ENCODE data around the gene HDAC11. TPM values are rescaled to one million over a fixed set of nuclear protein-coding genes. Genes with fewer than 3 reads are reported as not detected.
"Not testable (repeated sequence)": the region's sequence is repeated elsewhere in the genome, so short reads cannot be mapped to it uniquely, and the experiment has no call there.

Gene HDAC11
- total RNA-seq, 2 donors from 2014 or later: 19.4 to 26.9 TPM

DNA sequence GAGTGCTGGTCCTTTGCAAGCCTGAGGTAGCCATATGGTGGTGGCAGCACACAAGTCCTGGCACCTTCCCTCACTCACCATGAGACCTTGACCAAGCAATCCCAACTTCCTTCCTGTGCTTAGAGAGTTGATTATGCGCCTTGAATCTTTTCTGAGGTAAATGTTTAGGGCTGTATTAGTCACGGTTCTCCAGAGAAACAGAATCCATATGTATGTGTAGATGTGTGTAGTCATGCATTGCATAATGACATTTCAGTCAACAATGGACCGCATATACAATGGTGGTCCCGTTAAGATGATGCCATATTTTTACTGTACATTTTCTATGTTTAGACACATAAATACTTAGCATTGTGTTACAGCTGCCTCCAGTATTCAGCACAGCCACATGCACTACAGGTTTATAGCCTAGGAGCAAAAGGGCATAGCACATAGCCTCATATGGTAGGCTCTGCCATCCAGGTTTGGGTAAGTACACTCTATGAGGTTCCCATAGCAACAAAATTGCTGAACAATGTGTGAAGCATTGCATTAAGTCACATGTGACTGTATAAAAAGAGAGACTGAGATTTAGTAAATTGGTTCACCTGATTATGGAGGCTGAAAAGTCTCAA, 39.8 kb upstream of the HDAC11 start:
- 69% methylated on average over 4 of the region's 4 CpGs for WGBS
- intact Hi-C loops (cut with DNase I): no loop called here
- no peak overlapping the region for H3K4me3 ChIP-seq

DNA sequence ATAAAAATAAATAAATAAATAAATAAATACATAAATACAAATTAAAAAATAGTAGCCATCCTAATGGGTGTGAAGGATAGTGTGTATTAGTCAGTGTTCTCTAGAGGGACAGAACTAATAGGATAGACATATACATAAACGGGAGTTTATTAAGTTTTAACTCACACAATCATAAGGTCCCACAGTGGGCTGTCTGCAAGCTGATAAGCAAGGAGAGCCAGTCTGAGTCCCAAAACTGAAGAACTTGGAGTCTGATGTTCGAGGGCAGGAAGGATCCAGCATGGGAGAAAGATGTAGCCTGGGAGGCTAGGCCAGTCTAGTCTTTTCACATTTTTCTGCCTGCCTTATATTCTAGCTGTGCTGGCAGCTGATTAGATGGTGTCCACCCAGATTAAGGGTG, 37.2 kb upstream of the HDAC11 start:
- H3K36me3 ChIP-seq; H3K4me1 ChIP-seq (replicated peaks); intact Hi-C loops (cut with DNase I); H3K9me3 ChIP-seq; H3K4me3 ChIP-seq; H3K27ac ChIP-seq; DNase-seq (ENCODE audit: low spot score); H3K27me3 ChIP-seq (replicated peaks; ENCODE audit: insufficient read depth): not testable (repeated sequence)
- WGBS: 91% methylated on average over 2 of the region's 2 CpGs

More for the DNA sequence above, 39.8 kb upstream of the HDAC11 start:
- DNase-seq (ENCODE audit: low spot score): no peak
- Histone ChIP-seq H3K27me3 (replicated peaks; ENCODE audit: insufficient read depth) (peaks cover 4% of the 10 kb centered on the region), H3K27ac (no peak overlapping the region), H3K36me3 (no peaks in the 10 kb centered on the region), H3K9me3 (no peaks in the 10 kb centered on the region), H3K4me1 (replicated peaks) (no peaks in the 10 kb centered on the region)
- TF ChIP-seq POLR2AphosphoS5 (IDR thresholded peaks at IDR 0.05): no peak
- no peak for TF ChIP-seq CTCF (IDR thresholded peaks at IDR 0.05)

GRCh38 chr3:13451301-13451673, 28.8 kb upstream of the HDAC11 start:
- Histone ChIP-seq H3K4me1 (replicated peaks) (no peaks in the 10 kb centered on the region), H3K36me3 (no peaks in the 10 kb centered on the region), H3K4me3 (peak overlapping the region; percentile 39 to 49), H3K27ac (peak overlapping the region; percentile 94 to 97), H3K9me3 (no peaks in the 10 kb centered on the region), H3K27me3 (replicated peaks; ENCODE audit: insufficient read depth) (no peaks in the 10 kb centered on the region)
- 2% methylated on average over 7 of the region's 7 CpGs for WGBS
- peak; percentile 14 for DNase-seq (ENCODE audit: low spot score)
- intact Hi-C loops (cut with DNase I): no loop called here
- TF ChIP-seq POLR2AphosphoS5 (IDR thresholded peaks at IDR 0.05) (no peak), POLR2A (IDR thresholded peaks at IDR 0.05) (no peak), CTCF (IDR thresholded peaks at IDR 0.05) (no peak)

GRCh38 chr3:13452490-13453335, 27.4 kb upstream of the HDAC11 start:
- WGBS: 33% methylated on average over 12 of the region's 12 CpGs
- Histone ChIP-seq H3K4me3 (no peak overlapping the region), H3K4me1 (replicated peaks) (no peaks in the 10 kb centered on the region), H3K27me3 (replicated peaks; ENCODE audit: insufficient read depth) (no peaks in the 10 kb centered on the region), H3K36me3 (no peaks in the 10 kb centered on the region), H3K9me3 (no peaks in the 10 kb centered on the region), H3K27ac (peak overlapping the region; percentile 94 to 97)
- TF ChIP-seq POLR2A (IDR thresholded peaks at IDR 0.05) (no peak), CTCF (IDR thresholded peaks at IDR 0.05) (peak in 3 of 4 experiments; percentile 61 to 76 (median 70))
- intact Hi-C loops (cut with DNase I): loop anchor here (1.0 kb wide), 1 partner anchor 360 kb away; no protein-coding TSS in a partner anchor
- DNase-seq (ENCODE audit: low spot score): peak; percentile 42

GRCh38 chr3:13455644-13456043, 24.5 kb upstream of the HDAC11 start:
- no peak for TF ChIP-seq POLR2AphosphoS5 (IDR thresholded peaks at IDR 0.05)
- TF ChIP-seq CTCF (IDR thresholded peaks at IDR 0.05): no peak
- TF ChIP-seq POLR2A (IDR thresholded peaks at IDR 0.05): no peak
- WGBS: 65% methylated on average over 6 of the region's 6 CpGs
- intact Hi-C loops (cut with DNase I): no loop called here
- no peaks in the 10 kb centered on the region for H3K36me3 ChIP-seq
- no peak overlapping the region for H3K27ac ChIP-seq
- no peaks in the 10 kb centered on the region for H3K9me3 ChIP-seq
- H3K4me1 ChIP-seq (replicated peaks): no peaks in the 10 kb centered on the region
- no peak for DNase-seq (ENCODE audit: low spot score)
- H3K4me3 ChIP-seq: no peak overlapping the region
- H3K27me3 ChIP-seq (replicated peaks; ENCODE audit: insufficient read depth): no peaks in the 10 kb centered on the region

Data from prostate gland (tissue), 2 donors.